ENCODE results near the gene USP34.

DNA sequence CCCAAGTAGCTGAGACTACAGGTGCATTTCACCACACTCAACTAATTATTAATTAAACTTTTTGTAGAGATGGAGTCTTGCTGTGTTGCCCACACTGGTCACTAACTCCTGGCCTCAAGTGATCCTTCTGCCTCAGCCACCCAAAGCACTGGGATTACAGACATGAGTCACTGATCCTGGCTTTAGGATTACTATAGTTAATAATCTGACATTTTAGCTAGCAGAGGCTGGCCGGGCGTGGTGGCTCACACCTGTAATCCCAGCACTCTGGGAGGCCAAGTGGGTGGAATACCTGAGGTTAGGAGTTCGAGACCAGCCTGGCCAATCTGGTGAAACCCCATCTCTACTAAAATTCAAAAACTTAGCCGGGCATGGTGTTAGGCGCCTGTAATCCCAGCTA is 39.5 kb downstream of the USP34 start:
- TF ChIP-seq EZH2 (IDR thresholded peaks at IDR 0.05; ENCODE audit: low read length, missing control alignments) = no peak
- TF ChIP-seq, protein P1, sequence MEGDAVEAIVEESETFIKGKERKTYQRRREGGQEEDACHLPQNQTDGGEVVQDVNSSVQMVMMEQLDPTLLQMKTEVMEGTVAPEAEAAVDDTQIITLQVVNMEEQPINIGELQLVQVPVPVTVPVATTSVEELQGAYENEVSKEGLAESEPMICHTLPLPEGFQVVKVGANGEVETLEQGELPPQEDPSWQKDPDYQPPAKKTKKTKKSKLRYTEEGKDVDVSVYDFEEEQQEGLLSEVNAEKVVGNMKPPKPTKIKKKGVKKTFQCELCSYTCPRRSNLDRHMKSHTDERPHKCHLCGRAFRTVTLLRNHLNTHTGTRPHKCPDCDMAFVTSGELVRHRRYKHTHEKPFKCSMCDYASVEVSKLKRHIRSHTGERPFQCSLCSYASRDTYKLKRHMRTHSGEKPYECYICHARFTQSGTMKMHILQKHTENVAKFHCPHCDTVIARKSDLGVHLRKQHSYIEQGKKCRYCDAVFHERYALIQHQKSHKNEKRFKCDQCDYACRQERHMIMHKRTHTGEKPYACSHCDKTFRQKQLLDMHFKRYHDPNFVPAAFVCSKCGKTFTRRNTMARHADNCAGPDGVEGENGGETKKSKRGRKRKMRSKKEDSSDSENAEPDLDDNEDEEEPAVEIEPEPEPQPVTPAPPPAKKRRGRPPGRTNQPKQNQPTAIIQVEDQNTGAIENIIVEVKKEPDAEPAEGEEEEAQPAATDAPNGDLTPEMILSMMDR (conservative IDR thresholded peaks at IDR 0.05 in 1 of 2, IDR thresholded peaks at IDR 0.05 in 1 of 2; ENCODE audit: low read depth in 1 of 2, low read length in 2 of 2) = no peak
